DND-41 (cell line): ENCODE results near the gene ZNRF4.

ENCODE experiments used
- ATAC-seq: fragments of 200-7000 bp; cut with Tn5 transposase; 3 replicates; pipeline ENCODE4 v1.9.1; 2021; ENCODE audit warnings: low read depth; ENCODE audit not compliant: insufficient read depth
- DNase-seq: peaks from one replicate; pipeline ENCODE4 v3.0.0-alpha.2; 2020
- H2AFZ ChIP-seq: 2 replicates; pipeline ENCODE4 v1.6.0; 2012; ENCODE audit warnings: low read depth, low read length
- H3K27ac ChIP-seq: 2 replicates; pipeline ENCODE4 v1.5.1; 2012; ENCODE audit warnings: low read length, inconsistent platforms
- H3K27me3 ChIP-seq: fragments of 200-600 bp; sonication (generic); 2 replicates; pipeline ENCODE4 v1.6.0; 2012; ENCODE audit warnings: low read length, mild to moderate bottlenecking, inconsistent platforms; ENCODE audit not compliant: insufficient read depth, poor library complexity
- H3K36me3 ChIP-seq: 2 replicates; pipeline ENCODE4 v1.5.1; 2012; ENCODE audit warnings: low read length, inconsistent platforms; ENCODE audit not compliant: insufficient read depth
- H3K4me1 ChIP-seq: 2 replicates; pipeline ENCODE4 v1.5.1; 2012; ENCODE audit warnings: mild to moderate bottlenecking, low read length; ENCODE audit not compliant: insufficient read depth
- H3K4me2 ChIP-seq: 2 replicates; pipeline ENCODE4 v1.6.0; 2012; ENCODE audit warnings: mild to moderate bottlenecking, moderate library complexity, low read length, inconsistent platforms; ENCODE audit not compliant: insufficient read depth
- H3K4me3 ChIP-seq, 2 experiments: fragments of 200-600 bp in 1 of 2; shearing (Covaris generic) in 1 of 2; 2 replicates each; pipeline ENCODE4 v1.5.1; 2012 to 2016; ENCODE audit warnings: inconsistent platforms in 2 of 2, low read length in 2 of 2, mild to moderate bottlenecking in 2 of 2, low read depth in 1 of 2, moderate library complexity in 1 of 2
- H3K79me2 ChIP-seq: 2 replicates; pipeline ENCODE4 v1.6.0; 2012; ENCODE audit warnings: low read length, inconsistent platforms; ENCODE audit not compliant: insufficient read depth
- H3K9ac ChIP-seq: 2 replicates; pipeline ENCODE4 v1.6.0; 2012; ENCODE audit warnings: low read depth, mild to moderate bottlenecking, inconsistent platforms, low read length, moderate library complexity
- H3K9me3 ChIP-seq: 2 replicates; pipeline ENCODE4 v1.5.1; 2012; ENCODE audit warnings: low read length, moderate library complexity, mild to moderate bottlenecking, inconsistent platforms; ENCODE audit not compliant: insufficient read depth, severe bottlenecking
- H4K20me1 ChIP-seq: 2 replicates; pipeline ENCODE4 v1.6.0; 2012; ENCODE audit warnings: low read length; ENCODE audit not compliant: insufficient read depth
- EZH2 ChIP-seq: IDR thresholded peaks from 3 replicates; pipeline ENCODE4 v1.6.1; 2012; ENCODE audit warnings: borderline replicate concordance, low read depth, mild to moderate bottlenecking, moderate library complexity, low read length, inconsistent platforms; ENCODE audit not compliant: severe bottlenecking
- TF ChIP-seq, protein P1 (sequence below): IDR thresholded peaks from 2 replicates; pipeline ENCODE4 v1.5.1; 2012; ENCODE audit warnings: borderline replicate concordance, low read length, moderate library complexity, mild to moderate bottlenecking; ENCODE audit not compliant: poor library complexity, severe bottlenecking; ENCODE audit errors: extremely low read depth

ZNRF4 gene

DNA sequence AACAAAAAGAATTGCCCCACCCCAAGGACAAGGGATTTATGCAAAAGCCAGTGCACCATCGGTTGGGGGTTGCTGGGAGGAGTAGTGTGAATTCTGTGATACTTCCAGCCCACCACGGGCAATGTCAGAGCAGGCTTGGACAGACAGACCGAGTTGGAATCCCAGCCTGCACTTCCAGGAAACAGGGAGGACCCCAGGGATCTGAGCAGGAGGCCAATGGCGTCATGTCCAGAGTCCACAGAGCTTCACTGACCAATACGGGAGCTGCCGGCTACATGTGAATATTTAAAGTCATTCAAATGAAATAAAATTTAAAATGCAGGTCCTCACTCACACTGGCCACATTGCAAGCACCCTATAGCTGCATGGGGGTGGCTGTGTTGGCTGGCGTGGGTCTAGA lies 10.9 kb downstream of the ZNRF4 start:
- no peak overlapping the region for H3K4me3 ChIP-seq
- no peaks in the 10 kb centered on the region for H3K9me3 ChIP-seq
- DNase-seq (no peak), ATAC-seq (no peak)
- H3K27ac ChIP-seq, result no peak overlapping the region
- H4K20me1 ChIP-seq, result no peaks in the 10 kb centered on the region
- no peaks in the 10 kb centered on the region for H3K36me3 ChIP-seq
- TF ChIP-seq, protein P1, sequence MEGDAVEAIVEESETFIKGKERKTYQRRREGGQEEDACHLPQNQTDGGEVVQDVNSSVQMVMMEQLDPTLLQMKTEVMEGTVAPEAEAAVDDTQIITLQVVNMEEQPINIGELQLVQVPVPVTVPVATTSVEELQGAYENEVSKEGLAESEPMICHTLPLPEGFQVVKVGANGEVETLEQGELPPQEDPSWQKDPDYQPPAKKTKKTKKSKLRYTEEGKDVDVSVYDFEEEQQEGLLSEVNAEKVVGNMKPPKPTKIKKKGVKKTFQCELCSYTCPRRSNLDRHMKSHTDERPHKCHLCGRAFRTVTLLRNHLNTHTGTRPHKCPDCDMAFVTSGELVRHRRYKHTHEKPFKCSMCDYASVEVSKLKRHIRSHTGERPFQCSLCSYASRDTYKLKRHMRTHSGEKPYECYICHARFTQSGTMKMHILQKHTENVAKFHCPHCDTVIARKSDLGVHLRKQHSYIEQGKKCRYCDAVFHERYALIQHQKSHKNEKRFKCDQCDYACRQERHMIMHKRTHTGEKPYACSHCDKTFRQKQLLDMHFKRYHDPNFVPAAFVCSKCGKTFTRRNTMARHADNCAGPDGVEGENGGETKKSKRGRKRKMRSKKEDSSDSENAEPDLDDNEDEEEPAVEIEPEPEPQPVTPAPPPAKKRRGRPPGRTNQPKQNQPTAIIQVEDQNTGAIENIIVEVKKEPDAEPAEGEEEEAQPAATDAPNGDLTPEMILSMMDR, result no peak
- no peak for TF ChIP-seq EZH2
- no peak overlapping the region for H3K4me2 ChIP-seq
- H3K27me3 ChIP-seq, result no peaks in the 10 kb centered on the region
- no peaks in the 10 kb centered on the region for H3K4me1 ChIP-seq
- H3K9ac ChIP-seq, result no peak overlapping the region
- no peak overlapping the region for H2AFZ ChIP-seq
- H3K79me2 ChIP-seq, result no peaks in the 10 kb centered on the region

- H3K4me1 ChIP-seq, result no peaks in the 10 kb centered on the region
- TF ChIP-seq EZH2, result no peak
- TF ChIP-seq, protein P1, result no peak
- no peak overlapping the region for H3K4me2 ChIP-seq
- ATAC-seq (no peak), DNase-seq (no peak)
- no peaks in the 10 kb centered on the region for H3K9me3 ChIP-seq
- no peaks in the 10 kb centered on the region for H3K36me3 ChIP-seq
- no peak overlapping the region for H2AFZ ChIP-seq
- H3K9ac ChIP-seq, result no peak overlapping the region
- no peaks in the 10 kb centered on the region for H3K27me3 ChIP-seq
- H3K79me2 ChIP-seq, result no peaks in the 10 kb centered on the region
- no peak overlapping the region for H3K27ac ChIP-seq
- no peaks in the 10 kb centered on the region for H4K20me1 ChIP-seq
- no peak overlapping the region for H3K4me3 ChIP-seq
These were observed 11.6 kb downstream of the ZNRF4 start for GRCh38 chr19:5466814-5467291.

DNA sequence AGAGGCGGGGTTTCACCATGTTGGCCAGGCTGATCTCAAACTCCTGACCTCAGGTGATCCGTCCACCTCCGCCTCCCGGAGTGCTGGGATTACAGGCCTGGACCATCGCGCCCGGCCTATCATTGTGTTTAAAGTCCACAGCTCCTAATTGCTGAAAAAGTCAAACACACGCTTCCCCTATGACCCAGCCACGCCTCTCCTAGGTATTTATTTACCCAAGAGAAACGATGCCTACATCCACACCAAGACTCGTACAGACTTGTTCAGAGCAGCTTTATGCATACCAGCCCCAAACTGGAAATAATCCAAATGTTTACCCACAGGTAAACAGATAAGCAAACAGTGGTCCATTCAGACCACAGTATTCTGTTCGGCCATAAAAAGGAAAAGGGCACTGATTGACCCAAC lies 15.1 kb downstream of the ZNRF4 start:
- no peaks in the 10 kb centered on the region for H3K79me2 ChIP-seq
- H3K9me3 ChIP-seq, result no peaks in the 10 kb centered on the region
- H3K4me1 ChIP-seq, result no peaks in the 10 kb centered on the region
- no peak overlapping the region for H3K27ac ChIP-seq
- DNase-seq, result no peak
- no peaks in the 10 kb centered on the region for H3K27me3 ChIP-seq
- H2AFZ ChIP-seq, result no peak overlapping the region
- no peak overlapping the region for H3K9ac ChIP-seq
- H4K20me1 ChIP-seq, result no peaks in the 10 kb centered on the region
- no peak overlapping the region for H3K4me3 ChIP-seq
- no peaks in the 10 kb centered on the region for H3K36me3 ChIP-seq
- H3K4me2 ChIP-seq, result no peak overlapping the region
- TF ChIP-seq, protein P1, result no peak
- no peak for TF ChIP-seq EZH2
- no peak for ATAC-seq

- no peak for DNase-seq
- no peaks in the 10 kb centered on the region for H3K9me3 ChIP-seq
- H3K4me2 ChIP-seq, result no peak overlapping the region
- H4K20me1 ChIP-seq, result no peaks in the 10 kb centered on the region
- H3K27ac ChIP-seq, result no peak overlapping the region
- H3K36me3 ChIP-seq, result no peaks in the 10 kb centered on the region
- H3K4me3 ChIP-seq, result no peak overlapping the region
- no peak overlapping the region for H2AFZ ChIP-seq
- no peaks in the 10 kb centered on the region for H3K27me3 ChIP-seq
- no peaks in the 10 kb centered on the region for H3K79me2 ChIP-seq
- H3K4me1 ChIP-seq, result no peaks in the 10 kb centered on the region
- H3K9ac ChIP-seq, result no peak overlapping the region
- TF ChIP-seq EZH2, result no peak
- TF ChIP-seq, protein P1, result no peak
- ATAC-seq, result no peak
These were observed 17.1 kb downstream of the ZNRF4 start for GRCh38 chr19:5472286-5472685.
